Esophagus squamous epithelium (tissue), 5 donors: ENCODE results near the gene TLNRD1. TPM values are rescaled to one million over a fixed set of nuclear protein-coding genes. Genes with fewer than 3 reads are reported as not detected.
A peak's percentile ranks its signal among the peaks of the same experiment; 100 is the strongest.

Source experiments
- DNase-seq: peaks from one replicate; lab custom pipeline; 2025; lab: John Stamatoyannopoulos, UW
- H3K27ac ChIP-seq, 4 donors: fragments of 200-600 bp; sonication (generic); one replicate each; pipeline ENCODE4 v1.5.1; 2016 to 2019; ENCODE audit warnings: mild to moderate bottlenecking in 1 of 4
- H3K27me3 ChIP-seq, 4 donors: fragments of 200-600 bp; sonication (generic); 1 replicate in 3 of 4; 2 replicates in 1 of 4; pipeline versions ENCODE4 v1.5.1 to v1.6.0; 2017 to 2021; ENCODE audit warnings: antibody characterized with exemption in 1 of 4
- H3K36me3 ChIP-seq, 3 donors: fragments of 200-600 bp; sonication (generic); one replicate each; pipeline ENCODE4 v1.5.1; 2016 to 2019
- H3K4me1 ChIP-seq, 3 donors: fragments of 200-600 bp; sonication (generic); one replicate each; pipeline ENCODE4 v1.5.1; 2017 to 2019
- H3K4me3 ChIP-seq, 4 donors: fragments of 200-600 bp; sonication (generic); 1 replicate in 3 of 4; 2 replicates in 1 of 4; pipeline ENCODE4 v1.5.1; 2016 to 2019; ENCODE audit warnings: mild to moderate bottlenecking in 2 of 4, moderate library complexity in 1 of 4
- H3K9me3 ChIP-seq, 3 donors: fragments of 200-600 bp; sonication (generic); one replicate each; pipeline ENCODE4 v1.5.1; 2016 to 2019
- CTCF ChIP-seq, 6 experiments: fragments of 450-650 bp in 4 of 6; fragments of 200-600 bp in 2 of 6; sonication (generic) in 2 of 6; IDR thresholded peaks; one replicate each; pipeline ENCODE4 v1.5.1; 2016 to 2019; ENCODE audit warnings: antibody characterized with exemption in 6 of 6, mild to moderate bottlenecking in 4 of 6, moderate library complexity in 4 of 6
- POLR2A ChIP-seq, 4 donors: fragments of 450-650 bp; IDR thresholded peaks; one replicate each; pipeline ENCODE4 v1.6.1; 2017; ENCODE audit warnings: antibody characterized with exemption in 4 of 4, mild to moderate bottlenecking in 4 of 4, moderate library complexity in 3 of 4
- WGBS, 2 donors: methylation state at CpG; one replicate each; pipeline ENCODE4 v1.1.5; 2018; 5-methylcytosine and 5-hydroxymethylcytosine counted together
- intact Hi-C: fragments of 100-400 bp; cut with DNase I; formaldehyde crosslinking; loops from one replicate; pipeline ENCODE4 v1.15.0; 2022
- total RNA-seq, 4 donors: library from RNA; depleted of rRNA; stranded (reverse); fragments of >200 nt; gene quantifications; one replicate each; pipeline ENCODE4 v1.1.0, GENCODE V29; 2016
- donor health status: DM: yes; HTN: yes; CAD: no.

Gene TLNRD1
- total RNA-seq, 4 donors from 2014 or later, result 17.2 to 57.8 (median 22.6) TPM

GRCh38 chr15:81016489-81017068 lies 15.9 kb downstream of the TLNRD1 start:
- no peak overlapping the region for H3K27ac ChIP-seq
- H3K4me1 ChIP-seq, result peaks cover 0 to 20% (median 0%) of the 10 kb centered on the region in 3 donors
- H3K27me3 ChIP-seq, result no peaks in the 10 kb centered on the region
- no peak for TF ChIP-seq POLR2A (IDR thresholded peaks at IDR 0.05)
- no peak for TF ChIP-seq CTCF (IDR thresholded peaks at IDR 0.05)
- no peak overlapping the region for H3K4me3 ChIP-seq
- H3K9me3 ChIP-seq, result no peaks in the 10 kb centered on the region
- intact Hi-C loops, result no loop called here
- H3K36me3 ChIP-seq, result no peaks in the 10 kb centered on the region
- 22 to 45% methylated on average over 1 of the region's 1 CpG for WGBS, 2 donors
- no peak for DNase-seq

GRCh38 chr15:81018197-81018596 lies 17.5 kb downstream of the TLNRD1 start:
- Histone ChIP-seq H3K27me3 (no peaks in the 10 kb centered on the region), H3K36me3 (no peaks in the 10 kb centered on the region), H3K9me3 (no peaks in the 10 kb centered on the region), H3K4me3 (no peak overlapping the region), H3K27ac (no peak overlapping the region), H3K4me1 (peaks cover 0 to 24% (median 0%) of the 10 kb centered on the region in 3 donors)
- WGBS, 2 donors, result 86 to 90% methylated on average over 1 to 2 of the region's 2 CpGs
- no peak for DNase-seq
- intact Hi-C loops, result no loop called here
- TF ChIP-seq CTCF (IDR thresholded peaks at IDR 0.05) (no peak), POLR2A (IDR thresholded peaks at IDR 0.05) (no peak)

GRCh38 chr15:81021321-81021720 lies 20.6 kb downstream of the TLNRD1 start:
- H3K36me3 ChIP-seq, result no peaks in the 10 kb centered on the region
- intact Hi-C loops, result no loop called here
- no peak overlapping the region for H3K4me3 ChIP-seq
- DNase-seq, result no peak
- WGBS, 2 donors, result 88 to 95% methylated on average over 7 of the region's 7 CpGs
- H3K4me1 ChIP-seq, result peaks cover 4 to 20% (median 6%) of the 10 kb centered on the region in 3 donors
- no peaks in the 10 kb centered on the region for H3K9me3 ChIP-seq
- no peaks in the 10 kb centered on the region for H3K27me3 ChIP-seq
- TF ChIP-seq POLR2A (IDR thresholded peaks at IDR 0.05) (no peak), CTCF (IDR thresholded peaks at IDR 0.05) (no peak)
- H3K27ac ChIP-seq, result no peak overlapping the region

GRCh38 chr15:81023483-81024264 lies 23.0 kb downstream of the TLNRD1 start:
- intact Hi-C loops, result no loop called here
- 54 to 65% methylated on average over 10 to 13 of the region's 13 CpGs for WGBS, 2 donors
- Histone ChIP-seq H3K36me3 (no peaks in the 10 kb centered on the region), H3K27ac (peak overlapping the region; percentile 39 to 86 (median 64)), H3K9me3 (no peaks in the 10 kb centered on the region), H3K27me3 (no peaks in the 10 kb centered on the region), H3K4me1 (peaks cover 4 to 16% (median 6%) of the 10 kb centered on the region in 3 donors), H3K4me3 (peak overlapping the region in 1 of 4 donors; percentile 33)
- peak; percentile 30 for DNase-seq
- TF ChIP-seq POLR2A (IDR thresholded peaks at IDR 0.05), result no peak
- no peak for TF ChIP-seq CTCF (IDR thresholded peaks at IDR 0.05)

GRCh38 chr15:81024265-81024872 lies 23.6 kb downstream of the TLNRD1 start:
- Histone ChIP-seq H3K27ac (peak overlapping the region; percentile 39 to 86 (median 64)), H3K9me3 (no peaks in the 10 kb centered on the region), H3K36me3 (no peaks in the 10 kb centered on the region), H3K4me1 (peaks cover 4 to 23% (median 9%) of the 10 kb centered on the region in 3 donors), H3K27me3 (no peaks in the 10 kb centered on the region), H3K4me3 (no peak overlapping the region)
- no peak for DNase-seq
- intact Hi-C loops, result no loop called here
- TF ChIP-seq CTCF (IDR thresholded peaks at IDR 0.05) (no peak), POLR2A (IDR thresholded peaks at IDR 0.05) (no peak)
- 82 to 83% methylated on average over 10 of the region's 10 CpGs for WGBS, 2 donors
